HEK293 (cell line): Measurements from ENCODE around the gene SERPINB5.

Experiments used
- CTCF ChIP-seq: fragments of 450-650 bp; formaldehyde crosslinking; IDR thresholded peaks from 2 replicates; pipeline ENCODE4 v1.5.1; 2016; ENCODE audit warnings: missing biosample characterization, missing genetic modification characterization
- FEZF1 ChIP-seq: fragments of 450-650 bp; formaldehyde crosslinking; IDR thresholded peaks from 2 replicates; pipeline ENCODE4 v1.5.1; 2016; ENCODE audit warnings: missing biosample characterization, missing genetic modification characterization
- REST ChIP-seq: fragments of 450-650 bp; formaldehyde crosslinking; IDR thresholded peaks from 2 replicates; pipeline ENCODE4 v1.5.1; 2016; ENCODE audit warnings: missing biosample characterization, missing genetic modification characterization
- SETDB1 ChIP-seq: IDR thresholded peaks from one replicate; pipeline ENCODE4 v1.6.1; 2017; ENCODE audit warnings: mild to moderate bottlenecking, low read length, moderate library complexity, mixed read lengths; ENCODE audit not compliant: insufficient read length
- ZFP3 ChIP-seq: fragments of 450-650 bp; formaldehyde crosslinking; IDR thresholded peaks from 2 replicates; pipeline ENCODE4 v1.5.1; 2016; ENCODE audit warnings: low read depth, missing biosample characterization, missing genetic modification characterization
- ZFP41 ChIP-seq: fragments of 450-650 bp; formaldehyde crosslinking; IDR thresholded peaks from 2 replicates; pipeline ENCODE4 v1.5.1; 2016; ENCODE audit warnings: missing biosample characterization, missing genetic modification characterization, borderline replicate concordance
- ZNF211 ChIP-seq: fragments of 450-650 bp; formaldehyde crosslinking; IDR thresholded peaks from 2 replicates; pipeline ENCODE4 v1.5.1; 2016; ENCODE audit warnings: low read depth, missing biosample characterization, missing genetic modification characterization
- ZNF274 ChIP-seq, 2 experiments: fragments of 200-500 bp in 1 of 2; fragments of 450-650 bp in 1 of 2; sonication (Bioruptor generic) in 1 of 2; formaldehyde crosslinking in 1 of 2; IDR thresholded peaks; 2 replicates each; pipeline versions ENCODE4 v1.5.1 to v1.6.1; 2014 to 2016; ENCODE audit warnings: borderline replicate concordance in 1 of 2, inconsistent platforms in 1 of 2, low read length in 1 of 2, missing biosample characterization in 1 of 2, missing genetic modification characterization in 1 of 2
- ZNF670 ChIP-seq: fragments of 450-650 bp; formaldehyde crosslinking; IDR thresholded peaks from 2 replicates; pipeline ENCODE4 v1.5.1; 2016; ENCODE audit warnings: missing biosample characterization, missing genetic modification characterization, low read depth
- ZNF830 ChIP-seq: fragments of 450-650 bp; IDR thresholded peaks from 2 replicates; pipeline ENCODE4 v1.5.0; 2018; ENCODE audit warnings: missing biosample characterization, missing genetic modification characterization, low read depth, mild to moderate bottlenecking, moderate library complexity

- no peak for TF ChIP-seq ZNF670 (tag by site-specific recombination)
- no peak for TF ChIP-seq SETDB1
- no peak for TF ChIP-seq REST (tag by site-specific recombination)
- TF ChIP-seq CTCF = no peak
- TF ChIP-seq ZNF211 (tag by site-specific recombination) = no peak
- no peak for TF ChIP-seq ZNF274 (IDR thresholded peaks at IDR 0.05; ENCODE audit: low read length)
- TF ChIP-seq ZNF274 (tag by site-specific recombination; IDR thresholded peaks at IDR 0.05; ENCODE audit: borderline replicate concordance) = no peak
- TF ChIP-seq ZFP41 (tag by site-specific recombination) = no peak
- TF ChIP-seq ZNF830 (tag by site-specific recombination) = no peak
- no peak for TF ChIP-seq FEZF1
- no peak for TF ChIP-seq ZFP3 (tag by site-specific recombination)
Observed at GRCh38 chr18:63534615-63535014, 57.9 kb downstream of the SERPINB5 start.
